ENCODE results near the gene MEIKIN. TPM values are rescaled to one million over a fixed set of nuclear protein-coding genes. Genes with fewer than 3 reads are reported as not detected.

The MEIKIN gene, protein sequence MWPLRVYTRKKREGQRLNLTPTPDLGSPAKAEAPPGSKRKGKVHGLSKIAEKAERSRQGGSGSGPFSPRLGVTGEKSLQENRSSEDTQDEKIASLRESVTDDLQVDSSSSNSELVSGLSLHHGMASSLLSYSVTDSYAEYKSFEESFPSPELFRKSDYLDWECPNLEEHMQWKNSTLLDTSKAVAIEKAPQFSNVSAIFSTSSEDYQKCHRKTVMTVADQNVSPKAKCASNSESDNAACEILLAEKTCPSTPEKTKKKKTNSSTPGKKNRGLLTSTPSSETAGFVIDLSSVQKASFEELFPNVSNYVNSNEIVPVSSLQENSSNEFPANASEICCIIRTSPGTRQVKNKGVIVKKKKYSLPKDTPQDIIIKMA
- total RNA-seq (ENCODE audit: unreplicated experiment): not detected
- long read RNA-seq: 0 reads

DNA sequence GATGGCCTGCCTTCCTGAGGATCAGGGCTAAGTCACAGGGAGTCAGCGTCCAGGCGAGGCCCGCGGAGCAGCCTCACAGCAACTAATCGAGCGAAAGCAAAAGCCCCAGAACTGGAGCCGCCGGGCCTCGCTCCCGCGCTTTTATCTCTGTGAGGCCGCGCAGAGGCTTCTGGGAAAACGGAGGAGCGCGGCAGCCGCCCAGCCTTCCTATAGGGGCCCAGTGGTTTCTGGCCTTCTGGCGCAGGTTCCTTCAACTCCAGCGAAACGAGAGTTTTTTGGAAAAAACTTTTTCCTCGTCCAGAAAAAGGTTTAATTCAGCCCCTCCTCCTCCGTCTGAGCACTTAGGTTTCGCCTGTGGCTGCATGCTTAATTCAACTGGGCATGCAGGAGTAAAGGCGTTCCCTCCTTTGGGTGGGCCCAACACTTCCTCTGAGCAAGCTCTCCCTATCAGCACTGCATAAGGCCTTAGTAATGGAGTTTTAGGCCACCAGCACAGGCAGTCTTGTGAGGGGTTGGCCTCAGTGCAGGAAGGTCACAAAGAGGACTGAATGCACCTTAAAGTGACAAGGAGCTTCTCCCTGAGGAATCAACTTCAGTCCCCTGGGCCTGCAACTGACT lies at the start of gene MEIKIN:
MEIKIN (minus strand) TSS at position 113 of the 618 bp plus-strand sequence. CDS start 158 bp downstream, outside the sequence.
- H3K9me3 Mint-ChIP-seq (ENCODE audit: unreplicated experiment): peaks cover 3% of the 10 kb centered on the region
- H3K4me3 Mint-ChIP-seq (ENCODE audit: unreplicated experiment): no peak within 1 kb of the TSS
- DNase-seq: no peak
- TF ChIP-seq, protein P1, sequence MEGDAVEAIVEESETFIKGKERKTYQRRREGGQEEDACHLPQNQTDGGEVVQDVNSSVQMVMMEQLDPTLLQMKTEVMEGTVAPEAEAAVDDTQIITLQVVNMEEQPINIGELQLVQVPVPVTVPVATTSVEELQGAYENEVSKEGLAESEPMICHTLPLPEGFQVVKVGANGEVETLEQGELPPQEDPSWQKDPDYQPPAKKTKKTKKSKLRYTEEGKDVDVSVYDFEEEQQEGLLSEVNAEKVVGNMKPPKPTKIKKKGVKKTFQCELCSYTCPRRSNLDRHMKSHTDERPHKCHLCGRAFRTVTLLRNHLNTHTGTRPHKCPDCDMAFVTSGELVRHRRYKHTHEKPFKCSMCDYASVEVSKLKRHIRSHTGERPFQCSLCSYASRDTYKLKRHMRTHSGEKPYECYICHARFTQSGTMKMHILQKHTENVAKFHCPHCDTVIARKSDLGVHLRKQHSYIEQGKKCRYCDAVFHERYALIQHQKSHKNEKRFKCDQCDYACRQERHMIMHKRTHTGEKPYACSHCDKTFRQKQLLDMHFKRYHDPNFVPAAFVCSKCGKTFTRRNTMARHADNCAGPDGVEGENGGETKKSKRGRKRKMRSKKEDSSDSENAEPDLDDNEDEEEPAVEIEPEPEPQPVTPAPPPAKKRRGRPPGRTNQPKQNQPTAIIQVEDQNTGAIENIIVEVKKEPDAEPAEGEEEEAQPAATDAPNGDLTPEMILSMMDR (IDR thresholded peaks at IDR 0.05; ENCODE audit: partially characterized antibody, unreplicated experiment): no peak
- H3K27me3 Mint-ChIP-seq (ENCODE audit: unreplicated experiment): no peaks in the 10 kb centered on the region
- H3K4me1 Mint-ChIP-seq (ENCODE audit: low read depth, unreplicated experiment): no peaks in the 10 kb centered on the region
- H3K36me3 Mint-ChIP-seq (ENCODE audit: unreplicated experiment): no peaks in the 10 kb centered on the region
- H3K27ac Mint-ChIP-seq (ENCODE audit: unreplicated experiment): no peak within 1 kb of the TSS

GRCh38 chr5:131994533-131995226 lies 49.2 kb upstream of the MEIKIN start:
- TF ChIP-seq, protein P1 (IDR thresholded peaks at IDR 0.05; ENCODE audit: partially characterized antibody, unreplicated experiment): no peak
- H3K36me3 Mint-ChIP-seq (ENCODE audit: unreplicated experiment): no peaks in the 10 kb centered on the region
- H3K4me3 Mint-ChIP-seq (ENCODE audit: unreplicated experiment): no peak overlapping the region
- peaks cover 14% of the 10 kb centered on the region for H3K4me1 Mint-ChIP-seq (ENCODE audit: low read depth, unreplicated experiment)
- H3K27me3 Mint-ChIP-seq (ENCODE audit: unreplicated experiment): peaks cover 11% of the 10 kb centered on the region
- no peak overlapping the region for H3K27ac Mint-ChIP-seq (ENCODE audit: unreplicated experiment)
- H3K9me3 Mint-ChIP-seq (ENCODE audit: unreplicated experiment): peaks cover 9% of the 10 kb centered on the region
- no peak for DNase-seq

DNA sequence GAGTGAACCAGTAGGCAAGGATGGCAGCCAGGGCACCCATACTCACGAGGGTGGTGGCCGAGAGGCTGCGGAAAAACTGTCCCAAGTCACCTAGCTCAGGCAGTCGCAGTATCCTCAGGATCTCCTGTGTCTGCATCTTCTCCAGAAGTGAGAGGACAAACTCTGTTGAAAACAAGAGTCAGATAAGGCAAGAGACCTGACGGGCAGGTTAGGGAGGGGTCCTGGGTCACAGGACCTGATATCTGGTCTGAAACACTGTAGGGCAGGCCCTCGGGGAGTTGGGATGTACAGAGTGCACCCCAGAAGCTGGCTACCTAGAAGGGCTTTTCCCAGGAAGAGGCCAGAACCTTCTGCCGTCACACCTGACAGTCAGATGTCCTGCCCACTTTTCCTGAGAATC lies 48.6 kb upstream of the MEIKIN start:
- Mint-ChIP-seq H3K4me3 (ENCODE audit: unreplicated experiment) (no peak overlapping the region), H3K27me3 (ENCODE audit: unreplicated experiment) (peaks cover 13% of the 10 kb centered on the region), H3K9me3 (ENCODE audit: unreplicated experiment) (peaks cover 9% of the 10 kb centered on the region), H3K4me1 (ENCODE audit: low read depth, unreplicated experiment) (peaks cover 14% of the 10 kb centered on the region), H3K36me3 (ENCODE audit: unreplicated experiment) (no peaks in the 10 kb centered on the region), H3K27ac (ENCODE audit: unreplicated experiment) (no peak overlapping the region)
- DNase-seq: no peak
- TF ChIP-seq, protein P1 (IDR thresholded peaks at IDR 0.05; ENCODE audit: partially characterized antibody, unreplicated experiment): no peak

GRCh38 chr5:131993676-131994075 lies 48.2 kb upstream of the MEIKIN start:
- DNase-seq: no peak
- Mint-ChIP-seq H3K9me3 (ENCODE audit: unreplicated experiment) (peaks cover 7% of the 10 kb centered on the region), H3K36me3 (ENCODE audit: unreplicated experiment) (no peaks in the 10 kb centered on the region), H3K4me1 (ENCODE audit: low read depth, unreplicated experiment) (peaks cover 14% of the 10 kb centered on the region), H3K27ac (ENCODE audit: unreplicated experiment) (no peak overlapping the region), H3K4me3 (ENCODE audit: unreplicated experiment) (no peak overlapping the region), H3K27me3 (ENCODE audit: unreplicated experiment) (peaks cover 13% of the 10 kb centered on the region)
- TF ChIP-seq, protein P1 (IDR thresholded peaks at IDR 0.05; ENCODE audit: partially characterized antibody, unreplicated experiment): no peak
